Measurements from ENCODE around the gene ZBTB37.

DNA sequence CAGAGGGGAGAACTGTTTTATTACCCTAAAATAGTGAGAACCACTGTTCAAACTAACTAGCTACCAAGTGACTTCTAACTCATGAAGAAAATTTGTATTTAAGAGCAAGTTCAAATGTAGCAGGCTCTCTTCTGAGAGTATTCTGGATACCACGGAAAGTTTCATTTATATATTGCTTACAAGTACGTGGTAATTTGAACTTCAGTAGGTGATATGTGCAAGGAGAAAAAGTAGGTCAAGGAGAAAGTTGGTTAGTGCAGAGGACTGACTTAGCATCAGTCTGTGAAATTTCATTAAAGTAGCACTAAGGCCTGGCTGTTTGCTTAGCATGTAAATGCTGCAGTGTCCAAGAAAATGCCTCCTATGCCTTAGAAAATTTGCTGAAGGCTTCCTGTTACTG, 32.2 kb downstream of the ZBTB37 start:
- no peak for TF ChIP-seq JUND (IDR thresholded peaks at IDR 0.05)
- TF ChIP-seq, protein P1, sequence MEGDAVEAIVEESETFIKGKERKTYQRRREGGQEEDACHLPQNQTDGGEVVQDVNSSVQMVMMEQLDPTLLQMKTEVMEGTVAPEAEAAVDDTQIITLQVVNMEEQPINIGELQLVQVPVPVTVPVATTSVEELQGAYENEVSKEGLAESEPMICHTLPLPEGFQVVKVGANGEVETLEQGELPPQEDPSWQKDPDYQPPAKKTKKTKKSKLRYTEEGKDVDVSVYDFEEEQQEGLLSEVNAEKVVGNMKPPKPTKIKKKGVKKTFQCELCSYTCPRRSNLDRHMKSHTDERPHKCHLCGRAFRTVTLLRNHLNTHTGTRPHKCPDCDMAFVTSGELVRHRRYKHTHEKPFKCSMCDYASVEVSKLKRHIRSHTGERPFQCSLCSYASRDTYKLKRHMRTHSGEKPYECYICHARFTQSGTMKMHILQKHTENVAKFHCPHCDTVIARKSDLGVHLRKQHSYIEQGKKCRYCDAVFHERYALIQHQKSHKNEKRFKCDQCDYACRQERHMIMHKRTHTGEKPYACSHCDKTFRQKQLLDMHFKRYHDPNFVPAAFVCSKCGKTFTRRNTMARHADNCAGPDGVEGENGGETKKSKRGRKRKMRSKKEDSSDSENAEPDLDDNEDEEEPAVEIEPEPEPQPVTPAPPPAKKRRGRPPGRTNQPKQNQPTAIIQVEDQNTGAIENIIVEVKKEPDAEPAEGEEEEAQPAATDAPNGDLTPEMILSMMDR (IDR thresholded peaks at IDR 0.05; ENCODE audit: low read depth, low read length, missing input control): no peak
- TF ChIP-seq, protein P2, sequence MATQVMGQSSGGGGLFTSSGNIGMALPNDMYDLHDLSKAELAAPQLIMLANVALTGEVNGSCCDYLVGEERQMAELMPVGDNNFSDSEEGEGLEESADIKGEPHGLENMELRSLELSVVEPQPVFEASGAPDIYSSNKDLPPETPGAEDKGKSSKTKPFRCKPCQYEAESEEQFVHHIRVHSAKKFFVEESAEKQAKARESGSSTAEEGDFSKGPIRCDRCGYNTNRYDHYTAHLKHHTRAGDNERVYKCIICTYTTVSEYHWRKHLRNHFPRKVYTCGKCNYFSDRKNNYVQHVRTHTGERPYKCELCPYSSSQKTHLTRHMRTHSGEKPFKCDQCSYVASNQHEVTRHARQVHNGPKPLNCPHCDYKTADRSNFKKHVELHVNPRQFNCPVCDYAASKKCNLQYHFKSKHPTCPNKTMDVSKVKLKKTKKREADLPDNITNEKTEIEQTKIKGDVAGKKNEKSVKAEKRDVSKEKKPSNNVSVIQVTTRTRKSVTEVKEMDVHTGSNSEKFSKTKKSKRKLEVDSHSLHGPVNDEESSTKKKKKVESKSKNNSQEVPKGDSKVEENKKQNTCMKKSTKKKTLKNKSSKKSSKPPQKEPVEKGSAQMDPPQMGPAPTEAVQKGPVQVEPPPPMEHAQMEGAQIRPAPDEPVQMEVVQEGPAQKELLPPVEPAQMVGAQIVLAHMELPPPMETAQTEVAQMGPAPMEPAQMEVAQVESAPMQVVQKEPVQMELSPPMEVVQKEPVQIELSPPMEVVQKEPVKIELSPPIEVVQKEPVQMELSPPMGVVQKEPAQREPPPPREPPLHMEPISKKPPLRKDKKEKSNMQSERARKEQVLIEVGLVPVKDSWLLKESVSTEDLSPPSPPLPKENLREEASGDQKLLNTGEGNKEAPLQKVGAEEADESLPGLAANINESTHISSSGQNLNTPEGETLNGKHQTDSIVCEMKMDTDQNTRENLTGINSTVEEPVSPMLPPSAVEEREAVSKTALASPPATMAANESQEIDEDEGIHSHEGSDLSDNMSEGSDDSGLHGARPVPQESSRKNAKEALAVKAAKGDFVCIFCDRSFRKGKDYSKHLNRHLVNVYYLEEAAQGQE (IDR thresholded peaks at IDR 0.05): no peak
- TF ChIP-seq FOXA1 (IDR thresholded peaks at IDR 0.05): no peak
- TF ChIP-seq, protein P3, sequence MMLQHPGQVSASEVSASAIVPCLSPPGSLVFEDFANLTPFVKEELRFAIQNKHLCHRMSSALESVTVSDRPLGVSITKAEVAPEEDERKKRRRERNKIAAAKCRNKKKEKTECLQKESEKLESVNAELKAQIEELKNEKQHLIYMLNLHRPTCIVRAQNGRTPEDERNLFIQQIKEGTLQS (IDR thresholded peaks at IDR 0.05): no peak
- TF ChIP-seq TAF1 (conservative IDR thresholded peaks at IDR 0.05): no peak
- TF ChIP-seq EGR1 (IDR thresholded peaks at IDR 0.05; ENCODE audit: low read depth in 2 of 2): no peak
